Mesothelial cell of epicardium (in vitro differentiated cells): ENCODE results near the gene AOPEP. TPM values are rescaled to one million over a fixed set of nuclear protein-coding genes. Genes with fewer than 3 reads are reported as not detected.
"Not testable (repeated sequence)": the region's sequence is repeated elsewhere in the genome, so short reads cannot be mapped to it uniquely, and the experiment has no call there.

Experiments used
- DNase-seq, 2 experiments: peaks; one replicate each; pipeline ENCODE4 v3.0.0; 2021; ENCODE audit warnings: low spot score in 2 of 2; ENCODE audit not compliant: unreplicated experiment in 2 of 2
- H3K27ac Mint-ChIP-seq: 2 replicates; pipeline ENCODE4 v1.8.0; 2021; ENCODE audit warnings: mixed read lengths
- H3K27me3 Mint-ChIP-seq: 2 replicates; pipeline ENCODE4 v1.8.0; 2021; ENCODE audit warnings: low read depth, mixed read lengths
- H3K36me3 Mint-ChIP-seq: 2 replicates; pipeline ENCODE4 v1.8.0; 2021; ENCODE audit warnings: mixed read lengths
- H3K4me1 Mint-ChIP-seq: 2 replicates; pipeline ENCODE4 v1.8.0; 2021; ENCODE audit warnings: mixed read lengths
- H3K4me3 Mint-ChIP-seq: 2 replicates; pipeline ENCODE4 v1.8.0; 2021; ENCODE audit warnings: mild to moderate bottlenecking, moderate library complexity, mixed read lengths
- H3K9me3 Mint-ChIP-seq: 2 replicates; pipeline ENCODE4 v1.8.0; 2021; ENCODE audit warnings: mixed read lengths
- CTCF ChIP-seq: fragments of 200-600 bp; sonication (generic); IDR thresholded peaks from one replicate; pipeline ENCODE4 v1.5.0; 2021; ENCODE audit warnings: antibody characterized with exemption; ENCODE audit not compliant: unreplicated experiment
- total RNA-seq: library from RNA; stranded (reverse); gene quantifications from 3 replicates; pipeline ENCODE4 v1.2.1, GENCODE V29; 2021

The AOPEP gene
- total RNA-seq, 1 donor from 2014 or later, result 63.0 TPM

GRCh38 chr9:94837404-94837803 is 110.9 kb downstream of the AOPEP start:
- no peak overlapping the region for H3K27ac Mint-ChIP-seq
- TF ChIP-seq CTCF, result no peak
- no peak overlapping the region for H3K4me3 Mint-ChIP-seq
- H3K9me3 Mint-ChIP-seq, result peaks cover 26% of the 10 kb centered on the region
- no peak for DNase-seq
- H3K36me3 Mint-ChIP-seq, result peaks cover 31% of the 10 kb centered on the region
- peaks cover 14% of the 10 kb centered on the region for H3K4me1 Mint-ChIP-seq
- no peaks in the 10 kb centered on the region for H3K27me3 Mint-ChIP-seq

DNA sequence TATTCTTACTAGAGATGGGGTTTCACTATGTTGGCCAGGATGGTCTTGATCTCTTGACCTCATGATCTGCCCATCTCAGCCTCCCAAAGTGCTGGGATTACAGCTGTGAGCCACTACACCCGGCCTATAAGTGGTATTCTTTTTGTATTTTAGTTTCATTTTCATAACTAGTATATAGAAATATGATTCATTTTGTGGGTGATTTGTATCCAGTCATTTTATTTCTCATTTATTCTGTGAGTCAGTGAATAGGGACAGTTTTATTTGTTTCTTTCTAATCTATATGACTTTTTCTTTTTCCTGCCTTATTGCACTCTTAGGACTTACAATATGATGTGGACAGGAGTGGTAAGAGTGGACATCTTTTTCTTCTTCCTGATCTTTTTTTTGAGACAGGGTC is 112.9 kb downstream of the AOPEP start:
- TF ChIP-seq CTCF, result no peak
- Mint-ChIP-seq H3K4me3 (no peak overlapping the region), H3K27ac (no peak overlapping the region), H3K4me1 (peaks cover 13% of the 10 kb centered on the region), H3K36me3 (peaks cover 29% of the 10 kb centered on the region), H3K9me3 (peaks cover 26% of the 10 kb centered on the region), H3K27me3 (no peaks in the 10 kb centered on the region)
- no peak for DNase-seq

DNA sequence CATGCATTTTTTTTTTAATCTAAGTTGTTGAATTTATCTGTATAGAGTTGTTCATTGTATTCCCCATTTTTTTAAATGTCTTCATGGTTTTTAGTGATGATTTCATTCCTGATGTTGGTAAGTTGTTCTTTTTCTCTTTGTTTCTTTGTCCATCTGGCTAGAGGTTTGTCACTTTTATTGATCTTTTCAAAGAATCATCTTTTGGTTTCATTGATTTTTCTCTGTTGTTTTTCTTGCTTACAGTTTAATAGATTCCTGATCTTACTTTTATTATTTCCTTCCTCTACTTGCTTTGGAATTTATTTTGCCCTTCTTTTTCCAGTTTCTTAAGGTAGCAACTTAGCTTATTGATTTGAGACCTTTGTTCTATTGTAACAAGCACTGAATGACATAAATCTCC is 114.2 kb downstream of the AOPEP start:
- H3K36me3 Mint-ChIP-seq, result peaks cover 29% of the 10 kb centered on the region
- H3K4me3 Mint-ChIP-seq, result no peak overlapping the region
- no peak for TF ChIP-seq CTCF
- no peak overlapping the region for H3K27ac Mint-ChIP-seq
- peaks cover 26% of the 10 kb centered on the region for H3K9me3 Mint-ChIP-seq
- no peak for DNase-seq
- H3K27me3 Mint-ChIP-seq, result no peaks in the 10 kb centered on the region
- peaks cover 7% of the 10 kb centered on the region for H3K4me1 Mint-ChIP-seq

GRCh38 chr9:94843134-94843533 is 116.6 kb downstream of the AOPEP start:
- Mint-ChIP-seq H3K27ac (no peak overlapping the region), H3K9me3 (peaks cover 18% of the 10 kb centered on the region), H3K27me3 (no peaks in the 10 kb centered on the region), H3K4me1 (peaks cover 9% of the 10 kb centered on the region), H3K36me3 (peaks cover 24% of the 10 kb centered on the region), H3K4me3 (no peak overlapping the region)
- no peak for TF ChIP-seq CTCF
- DNase-seq, result no peak

- Mint-ChIP-seq H3K4me1 (peaks cover 9% of the 10 kb centered on the region), H3K36me3 (peaks cover 4% of the 10 kb centered on the region), H3K27me3 (no peaks in the 10 kb centered on the region), H3K27ac (no peak overlapping the region), H3K4me3 (no peak overlapping the region), H3K9me3 (no peaks in the 10 kb centered on the region)
- TF ChIP-seq CTCF, result no peak
- DNase-seq, result no peak
These were observed 120.2 kb downstream of the AOPEP start for GRCh38 chr9:94846739-94847138.

DNA sequence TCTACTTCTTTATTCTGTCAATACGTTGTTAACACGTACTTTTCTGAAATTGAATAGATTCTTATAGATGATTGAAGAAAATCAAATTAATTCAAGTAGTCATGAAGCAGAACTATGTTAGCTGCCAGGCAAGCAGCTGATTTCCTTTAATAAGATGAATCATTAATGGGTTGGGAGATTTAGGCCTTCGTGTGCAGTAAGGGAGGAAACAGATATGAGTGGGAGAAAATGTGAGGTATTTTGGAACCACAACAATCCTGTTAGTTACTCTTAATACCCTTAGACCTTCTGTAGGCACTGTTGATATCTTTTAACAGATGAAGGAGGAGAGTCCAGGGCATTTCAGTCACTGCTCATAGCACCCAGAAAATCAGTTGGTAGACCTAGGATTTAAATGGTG is 121.0 kb downstream of the AOPEP start:
- no peak for DNase-seq
- H3K27ac Mint-ChIP-seq, result peak overlapping the region; percentile 55
- peaks cover 9% of the 10 kb centered on the region for H3K4me1 Mint-ChIP-seq
- TF ChIP-seq CTCF, result no peak
- H3K36me3 Mint-ChIP-seq, result peaks cover 4% of the 10 kb centered on the region
- H3K4me3 Mint-ChIP-seq, result no peak overlapping the region
- H3K9me3 Mint-ChIP-seq, result no peaks in the 10 kb centered on the region
- H3K27me3 Mint-ChIP-seq, result no peaks in the 10 kb centered on the region

GRCh38 chr9:94848791-94849190 is 122.3 kb downstream of the AOPEP start:
- H3K9me3 Mint-ChIP-seq, H3K4me1 Mint-ChIP-seq, H3K27ac Mint-ChIP-seq, H3K4me3 Mint-ChIP-seq, H3K27me3 Mint-ChIP-seq, H3K36me3 Mint-ChIP-seq, DNase-seq: not testable (repeated sequence)
